K562 (cell line): ENCODE results near the gene IL27RA. TPM values are rescaled to one million over a fixed set of nuclear protein-coding genes. Genes with fewer than 3 reads are reported as not detected.

Experiments
- ATAC-seq: fragments of 200-7000 bp; cut with Tn5 transposase; 3 replicates; pipeline ENCODE4 v1.9.1; 2020; ENCODE audit warnings: moderate library complexity
- BruUV-seq: library from RNA; stranded (reverse); fragments of 400-500 nt; replicated peaks from 2 replicates; lab custom pipeline; 2021; lab: Mats Ljungman, UMichigan
- CTCF ChIA-PET: fragments of 300-600 bp; formaldehyde crosslinking; extraction: SDS; loops from one replicate; lab custom pipeline; 2021; ENCODE audit warnings: low intra/inter-chr PET ratio; lab: Yijun Ruan, JAX
- POLR2A ChIA-PET: fragments of 300-600, 350-650 bp; sonication (Branson Sonifier 250); formaldehyde crosslinking; extraction: SDS; loops from one replicate; lab custom pipeline; 2021; ENCODE audit warnings: antibody characterized with exemption, inconsistent platforms; lab: Yijun Ruan, JAX
- DNase-seq, 4 experiments: peaks; one replicate each; pipeline versions ENCODE4 v3.0.0 to v3.0.0-alpha.2; 2011 to 2018; ENCODE audit warnings: low spot score in 3 of 4, mixed read lengths in 3 of 4; ENCODE audit errors: extremely low read depth in 1 of 4
- FAIRE-seq: peaks from 2 replicates; lab custom pipeline; 2011; peaks lifted over from hg19 to GRCh38; lab: Jason Lieb, UNC
- H2AFZ ChIP-seq: 2 replicates; pipeline ENCODE4 v1.6.0; 2011; ENCODE audit warnings: low read depth, low read length, control low read depth, inconsistent platforms
- H3K27ac ChIP-seq: fragments of 200-600 bp; 3 replicates; pipeline ENCODE4 v1.8.0; 2011; ENCODE audit warnings: low read depth, mild to moderate bottlenecking, control low read depth, inconsistent platforms, low read length, moderate library complexity, mixed read lengths; ENCODE audit errors: extremely low read depth
- H3K27me3 ChIP-seq, 2 experiments: fragments of 300-600 bp in 1 of 2; 2 replicates in 1 of 2; 3 replicates in 1 of 2; pipeline versions ENCODE4 v1.6.0 to v1.8.0; 2011; ENCODE audit warnings: inconsistent platforms in 2 of 2, low read length in 2 of 2, mild to moderate bottlenecking in 1 of 2, mixed read lengths in 1 of 2, moderate library complexity in 1 of 2; ENCODE audit not compliant: control insufficient read depth in 2 of 2, insufficient read depth in 2 of 2
- H3K36me3 ChIP-seq: fragments of 300-600 bp; 3 replicates; pipeline ENCODE4 v1.8.0; 2011; ENCODE audit warnings: mild to moderate bottlenecking, low read length, inconsistent platforms; ENCODE audit not compliant: control insufficient read depth, insufficient read depth
- H3K4me1 ChIP-seq, 2 experiments: fragments of 200-600 bp in 1 of 2; replicated peaks in 1 of 2; 2 replicates in 1 of 2; 3 replicates in 1 of 2; pipeline versions ENCODE4 v1.5.1 to v1.8.0; 2011; ENCODE audit warnings: inconsistent platforms in 2 of 2, low read length in 2 of 2, mild to moderate bottlenecking in 1 of 2, mixed read lengths in 1 of 2, moderate library complexity in 1 of 2; ENCODE audit not compliant: control insufficient read depth in 2 of 2, insufficient read depth in 2 of 2
- H3K4me2 ChIP-seq: 2 replicates; pipeline ENCODE4 v1.6.1; 2011; ENCODE audit warnings: low read length, control low read depth, inconsistent platforms, mixed read lengths; ENCODE audit not compliant: insufficient read depth
- H3K4me3 ChIP-seq: fragments of 200-600 bp; sonication (generic), shearing (Covaris generic); 2 replicates; pipeline ENCODE4 v1.5.1; 2016; ENCODE audit warnings: control low read depth, inconsistent platforms
- H3K79me2 ChIP-seq: fragments of 200-600 bp; 3 replicates; pipeline ENCODE4 v1.8.0; 2011; ENCODE audit warnings: low read length, inconsistent platforms; ENCODE audit not compliant: control insufficient read depth, insufficient read depth
- H3K9ac ChIP-seq, 2 experiments: 2 replicates each; pipeline versions ENCODE4 v1.6.0 to v1.6.1; 2011; ENCODE audit warnings: low read depth in 2 of 2, low read length in 2 of 2, control low read depth in 1 of 2, inconsistent platforms in 1 of 2, mild to moderate bottlenecking in 1 of 2, mixed read lengths in 1 of 2; ENCODE audit not compliant: insufficient read depth in 1 of 2
- H3K9me1 ChIP-seq: one replicate; pipeline ENCODE4 v1.6.0; 2011; ENCODE audit warnings: inconsistent platforms, mild to moderate bottlenecking, low read length, moderate library complexity; ENCODE audit not compliant: control insufficient read depth, insufficient read depth
- H3K9me3 ChIP-seq: replicated peaks from 2 replicates; pipeline ENCODE4 v1.5.1; 2011; ENCODE audit warnings: low read depth, low read length, inconsistent platforms; ENCODE audit not compliant: control insufficient read depth, insufficient read depth
- H4K20me1 ChIP-seq: replicated peaks from 2 replicates; pipeline ENCODE4 v1.6.1; 2011; ENCODE audit warnings: low read length, inconsistent platforms, mixed read lengths; ENCODE audit not compliant: control insufficient read depth, insufficient read depth
- KHSRP ChIP-seq: fragments of 450-650 bp; IDR thresholded peaks from 2 replicates; pipeline ENCODE4 v1.6.1; 2017
- MTF1 ChIP-seq: fragments of 250-450 bp; sonication (Bioruptor Pico); IDR thresholded peaks from 2 replicates; pipeline ENCODE4 v1.9.0; 2021; ENCODE audit warnings: moderate library complexity, mild to moderate bottlenecking, inconsistent platforms, borderline replicate concordance
- NELFE ChIP-seq: IDR thresholded peaks from 2 replicates; pipeline ENCODE4 v1.6.1; 2011; ENCODE audit warnings: mild to moderate bottlenecking; ENCODE audit not compliant: insufficient read depth, insufficient read length
- NFIC ChIP-seq: fragments of 450-650 bp; IDR thresholded peaks from 2 replicates; pipeline ENCODE4 v1.6.1; 2017; ENCODE audit warnings: mild to moderate bottlenecking, inconsistent platforms
- SIX5 ChIP-seq, 2 experiments: IDR thresholded peaks; 2 replicates each; pipeline ENCODE4 v1.6.1; 2011; ENCODE audit warnings: low read length in 2 of 2, borderline replicate concordance in 1 of 2, low read depth in 1 of 2, mild to moderate bottlenecking in 1 of 2, moderate library complexity in 1 of 2; ENCODE audit not compliant: insufficient read depth in 1 of 2
- ZBTB7A ChIP-seq: IDR thresholded peaks from 2 replicates; pipeline ENCODE4 v1.6.1; 2011; ENCODE audit warnings: low read depth, mild to moderate bottlenecking, low read length, moderate library complexity, borderline replicate concordance; ENCODE audit not compliant: control insufficient read depth
- WGBS: fragments of 100-300 bp; shearing (Covaris generic); methylation state at CpG from one replicate; pipeline ENCODE4 v1.1.6; 2016; ENCODE audit warnings: low coverage, mixed read lengths; ENCODE audit not compliant: insufficient coverage; ENCODE audit errors: missing lambda C conversion rate; 5-methylcytosine and 5-hydroxymethylcytosine counted together
- in situ Hi-C: fragments of 300-500 bp; cut with MboI; formaldehyde crosslinking; loops from 4 replicates; pipeline ENCODE4 v1.15.0; 2018; ENCODE audit warnings: inconsistent platforms, mixed read lengths
- intact Hi-C: fragments of 100-400 bp; cut with micrococcal nuclease; formaldehyde crosslinking; loops from 2 replicates; pipeline ENCODE4 v1.14.2; 2022
- polyA plus RNA-seq, 8 experiments: library from polyadenylated mRNA; depleted of rRNA in 4 of 8; stranded (reverse) in 5 of 8; unstranded in 3 of 8; fragments of >200 nt; fragmentation: Nextera tagmentation in 2 of 8; fragmentation: Illumina TruSeq in 1 of 8; extraction: Ambion mirVana in 2 of 8; extraction: Trizol in 1 of 8; gene quantifications; 2 replicates each; pipeline versions ENCODE4 v1.2.1 to v1.2.3, GENCODE V29; 2011 to 2014; ENCODE audit warnings: inconsistent platforms in 1 of 8, missing spikeins in 1 of 8
- total RNA-seq, 7 experiments: library from RNA; depleted of rRNA in 6 of 7; stranded (reverse); fragments of >200 nt in 6 of 7; fragmentation: Illumina TruSeq in 2 of 7; extraction: Trizol in 2 of 7; gene quantifications; 2 replicates each; pipeline versions ENCODE4 v1.2.1 to v1.2.3, GENCODE V29; 2011 to 2021; ENCODE audit warnings: low replicate concordance in 1 of 7
- TF ChIP-seq, protein P1 (sequence below): fragments of 450-650 bp; IDR thresholded peaks from 2 replicates; pipeline ENCODE4 v1.6.1; 2017; ENCODE audit warnings: antibody characterized with exemption, mild to moderate bottlenecking
- TF ChIP-seq, protein P2 (sequence below): fragments of 250-450 bp; sonication (Bioruptor Pico); IDR thresholded peaks from 2 replicates; pipeline ENCODE4 v1.5.0; 2021

IL27RA gene
- total and polyA plus RNA-seq, 9 of the 15 experiments (the other 6 are each of a cell fraction or from before 2014, with no cell fraction given), result 1.9 to 15.9 (median 12.0) TPM

DNA sequence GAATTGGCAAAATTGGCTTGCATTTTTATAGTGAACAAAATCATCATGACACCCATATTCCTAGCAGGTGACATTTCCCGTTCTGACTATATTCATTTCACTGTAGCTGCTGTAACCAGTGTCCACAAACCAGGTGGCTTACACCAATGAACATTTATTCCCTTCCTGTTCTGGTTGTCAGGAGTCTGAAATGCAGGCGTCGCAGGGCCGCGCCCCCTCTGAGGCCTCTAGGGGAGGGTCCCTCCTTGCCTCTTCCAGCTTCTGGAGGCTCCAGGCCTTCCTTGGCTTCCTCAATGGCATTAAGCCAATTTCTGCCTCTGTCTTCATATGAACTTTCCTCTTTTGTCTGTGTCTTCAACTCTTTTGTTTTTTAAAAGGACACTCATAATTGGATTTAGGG, 10.1 kb upstream of the IL27RA start:
- Histone ChIP-seq H3K4me3 (no peak overlapping the region), H3K9me1 (no peaks in the 10 kb centered on the region), H3K4me1 (peaks cover 8 to 14% of the 10 kb centered on the region in 2 experiments), H3K27me3 (no peaks in the 10 kb centered on the region), H3K9me3 (no peaks in the 10 kb centered on the region; the same call in 1 of the 2 replicates), H4K20me1 (no peaks in the 10 kb centered on the region), H3K9ac (0 out of 4 replicates have a peak overlapping the region, but pooled peaks of 1 of the 2 experiments have one; percentile 7), H3K36me3 (no peaks in the 10 kb centered on the region), H2AFZ (peak overlapping the region; percentile 91), H3K4me2 (no peak overlapping the region), H3K27ac (peak overlapping the region; percentile 57; the same call in 1 of the 3 replicates), H3K79me2 (no peaks in the 10 kb centered on the region)
- ATAC-seq (peak; percentile 69), FAIRE-seq (peak; percentile 66), DNase-seq (peak in 3 of 4 experiments; percentile 34 to 66 (median 37))
- CTCF ChIA-PET, result no interaction called here
- WGBS, result 44% methylated on average over 5 of the region's 5 CpGs
- TF ChIP-seq, protein P1, sequence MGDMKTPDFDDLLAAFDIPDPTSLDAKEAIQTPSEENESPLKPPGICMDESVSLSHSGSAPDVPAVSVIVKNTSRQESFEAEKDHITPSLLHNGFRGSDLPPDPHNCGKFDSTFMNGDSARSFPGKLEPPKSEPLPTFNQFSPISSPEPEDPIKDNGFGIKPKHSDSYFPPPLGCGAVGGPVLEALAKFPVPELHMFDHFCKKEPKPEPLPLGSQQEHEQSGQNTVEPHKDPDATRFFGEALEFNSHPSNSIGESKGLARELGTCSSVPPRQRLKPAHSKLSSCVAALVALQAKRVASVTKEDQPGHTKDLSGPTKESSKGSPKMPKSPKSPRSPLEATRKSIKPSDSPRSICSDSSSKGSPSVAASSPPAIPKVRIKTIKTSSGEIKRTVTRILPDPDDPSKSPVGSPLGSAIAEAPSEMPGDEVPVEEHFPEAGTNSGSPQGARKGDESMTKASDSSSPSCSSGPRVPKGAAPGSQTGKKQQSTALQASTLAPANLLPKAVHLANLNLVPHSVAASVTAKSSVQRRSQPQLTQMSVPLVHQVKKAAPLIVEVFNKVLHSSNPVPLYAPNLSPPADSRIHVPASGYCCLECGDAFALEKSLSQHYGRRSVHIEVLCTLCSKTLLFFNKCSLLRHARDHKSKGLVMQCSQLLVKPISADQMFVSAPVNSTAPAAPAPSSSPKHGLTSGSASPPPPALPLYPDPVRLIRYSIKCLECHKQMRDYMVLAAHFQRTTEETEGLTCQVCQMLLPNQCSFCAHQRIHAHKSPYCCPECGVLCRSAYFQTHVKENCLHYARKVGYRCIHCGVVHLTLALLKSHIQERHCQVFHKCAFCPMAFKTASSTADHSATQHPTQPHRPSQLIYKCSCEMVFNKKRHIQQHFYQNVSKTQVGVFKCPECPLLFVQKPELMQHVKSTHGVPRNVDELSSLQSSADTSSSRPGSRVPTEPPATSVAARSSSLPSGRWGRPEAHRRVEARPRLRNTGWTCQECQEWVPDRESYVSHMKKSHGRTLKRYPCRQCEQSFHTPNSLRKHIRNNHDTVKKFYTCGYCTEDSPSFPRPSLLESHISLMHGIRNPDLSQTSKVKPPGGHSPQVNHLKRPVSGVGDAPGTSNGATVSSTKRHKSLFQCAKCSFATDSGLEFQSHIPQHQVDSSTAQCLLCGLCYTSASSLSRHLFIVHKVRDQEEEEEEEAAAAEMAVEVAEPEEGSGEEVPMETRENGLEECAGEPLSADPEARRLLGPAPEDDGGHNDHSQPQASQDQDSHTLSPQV, result 0 out of 2 replicates have a peak, but pooled peaks have one; percentile 33
- TF ChIP-seq KHSRP (no peak), ZBTB7A (peak; percentile 81), NFIC (peak; percentile 88), NELFE (no peak), MTF1 (CRISPR knock-in tag) (no peak), SIX5 (IDR thresholded peaks at IDR 0.05; ENCODE audit: borderline replicate concordance in 1 of 2, insufficient read depth in 1 of 2, low read depth in 1 of 2, low read length in 2 of 2) (no peak)
- TF ChIP-seq, protein P2, sequence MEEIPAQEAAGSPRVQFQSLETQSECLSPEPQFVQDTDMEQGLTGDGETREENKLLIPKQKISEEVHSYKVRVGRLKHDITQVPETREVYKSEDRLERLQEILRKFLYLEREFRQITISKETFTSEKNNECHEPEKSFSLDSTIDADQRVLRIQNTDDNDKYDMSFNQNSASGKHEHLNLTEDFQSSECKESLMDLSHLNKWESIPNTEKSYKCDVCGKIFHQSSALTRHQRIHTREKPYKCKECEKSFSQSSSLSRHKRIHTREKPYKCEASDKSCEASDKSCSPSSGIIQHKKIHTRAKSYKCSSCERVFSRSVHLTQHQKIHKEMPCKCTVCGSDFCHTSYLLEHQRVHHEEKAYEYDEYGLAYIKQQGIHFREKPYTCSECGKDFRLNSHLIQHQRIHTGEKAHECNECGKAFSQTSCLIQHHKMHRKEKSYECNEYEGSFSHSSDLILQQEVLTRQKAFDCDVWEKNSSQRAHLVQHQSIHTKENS (CRISPR knock-in tag), result no peak
- intact Hi-C loops, result no loop called here
- POLR2A ChIA-PET, result interaction anchor here (0.9 to 2.1 kb wide), 7 partner anchors 9 to 145 kb away, joined by 3 to 21 read pairs (median 4); partner anchors contain the start of genes IL27RA, NANOS3 and RFX1
- BruUV-seq, result no TSS peak
- in situ Hi-C loops, result no loop called here
